GM21526 (cell line): Measurements from ENCODE around the gene PROSER2.

Experiments
- ATAC-seq: cut with Tn5 transposase; IDR thresholded peaks from one replicate; pipeline ENCODE4 v1.9.1; 2021; ENCODE audit warnings: moderate library complexity; ENCODE audit not compliant: unreplicated experiment, low FRiP score

Gene PROSER2

DNA sequence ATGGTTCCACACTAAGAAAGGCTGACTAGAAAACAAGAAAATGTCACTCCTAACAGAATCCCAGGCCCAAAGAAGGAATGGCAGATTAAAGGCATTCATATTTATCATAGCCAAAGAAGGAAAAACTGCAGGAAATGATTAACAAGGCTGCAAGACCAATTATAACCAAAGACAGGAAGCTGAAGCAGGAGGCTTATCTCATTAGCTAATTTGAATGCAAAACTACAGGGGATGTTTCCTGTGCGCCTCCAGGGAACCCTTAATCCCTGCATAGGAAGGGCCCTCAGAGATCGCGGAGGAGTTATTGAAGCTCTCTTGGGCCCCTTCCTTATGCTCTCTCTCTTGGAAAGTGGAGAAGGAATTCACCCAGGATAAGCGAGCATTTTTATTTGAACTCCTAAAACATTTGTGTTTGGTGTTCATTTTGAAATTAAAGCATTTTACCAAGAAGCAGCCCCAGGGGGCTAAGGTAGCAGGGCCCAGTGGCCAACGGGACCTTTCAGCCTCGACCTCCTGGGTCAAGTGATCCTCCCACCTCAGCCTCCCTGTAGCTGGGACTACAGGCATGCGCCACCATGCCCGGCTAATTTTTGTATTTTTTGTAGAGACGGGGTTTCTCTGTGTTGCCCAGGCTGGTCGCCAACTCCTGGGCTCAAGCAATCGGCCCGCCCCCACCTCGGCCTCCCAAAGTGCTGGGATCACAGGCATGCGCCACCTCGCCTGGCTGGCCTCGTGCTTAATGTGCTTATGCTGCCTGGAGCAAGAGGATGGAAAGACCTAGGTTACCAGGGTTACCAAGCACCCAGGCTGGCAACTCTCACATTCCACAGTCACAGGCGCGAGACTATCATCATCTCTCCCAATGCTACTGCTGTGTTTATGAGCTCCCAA is 24.1 kb upstream of the PROSER2 start:
- no peak for ATAC-seq

DNA sequence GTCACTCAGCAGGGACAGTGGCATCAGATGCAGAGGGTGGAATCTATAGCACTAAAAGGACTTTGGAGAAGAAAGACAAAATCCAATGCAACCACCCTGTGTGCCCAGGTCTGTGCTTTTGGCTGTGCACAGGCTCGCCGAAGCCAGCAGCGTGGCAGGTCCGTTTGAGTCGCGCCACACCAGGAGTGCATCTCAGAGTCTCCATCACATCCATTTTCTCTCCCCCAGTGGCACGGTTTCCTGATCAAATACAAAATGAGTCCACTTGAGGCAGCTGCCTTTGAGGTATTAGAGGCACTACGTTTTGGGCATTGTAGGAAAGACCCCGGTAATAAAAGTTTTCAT is 23.4 kb upstream of the PROSER2 start:
- no peak for ATAC-seq

DNA sequence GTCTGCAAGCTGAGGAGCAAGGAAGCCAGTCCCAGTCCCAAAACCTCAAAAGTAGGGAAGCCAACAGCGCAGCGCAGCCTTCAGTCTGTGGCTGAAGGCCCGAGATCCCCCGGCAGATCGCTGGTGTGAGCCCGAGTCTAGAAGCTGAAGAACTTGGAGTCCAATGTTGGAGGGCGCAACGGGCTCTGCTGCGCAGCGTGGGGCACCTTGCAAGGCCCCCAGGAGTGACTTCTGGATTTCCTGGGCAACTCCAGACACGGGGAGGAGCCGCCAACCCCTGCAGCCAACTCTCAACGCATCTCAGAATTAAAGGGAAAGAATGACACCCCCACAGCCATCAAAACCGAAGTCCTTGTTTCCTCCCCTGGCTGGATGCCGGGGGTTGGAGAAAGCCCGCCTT is 18.8 kb upstream of the PROSER2 start:
- ATAC-seq, result no peak

DNA sequence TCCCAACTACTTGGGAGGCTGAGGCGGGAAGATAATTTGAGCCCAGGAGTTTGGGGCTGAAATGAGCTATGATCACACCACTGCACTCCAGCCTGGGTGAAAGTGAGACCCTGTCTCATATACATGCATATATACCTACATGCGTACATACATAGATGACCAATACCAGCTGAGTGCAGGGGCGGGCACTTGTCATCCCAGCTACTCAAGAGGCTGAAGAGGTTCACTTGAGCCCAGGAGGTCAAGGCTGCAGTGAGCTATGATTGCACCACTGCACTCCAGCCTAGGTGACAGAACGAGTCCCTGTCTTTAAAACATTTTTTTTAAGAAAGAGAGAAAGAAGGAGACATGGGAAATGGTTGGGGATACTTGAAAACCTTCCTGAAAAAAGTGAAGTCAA is 17.4 kb upstream of the PROSER2 start:
- ATAC-seq, result no peak

DNA sequence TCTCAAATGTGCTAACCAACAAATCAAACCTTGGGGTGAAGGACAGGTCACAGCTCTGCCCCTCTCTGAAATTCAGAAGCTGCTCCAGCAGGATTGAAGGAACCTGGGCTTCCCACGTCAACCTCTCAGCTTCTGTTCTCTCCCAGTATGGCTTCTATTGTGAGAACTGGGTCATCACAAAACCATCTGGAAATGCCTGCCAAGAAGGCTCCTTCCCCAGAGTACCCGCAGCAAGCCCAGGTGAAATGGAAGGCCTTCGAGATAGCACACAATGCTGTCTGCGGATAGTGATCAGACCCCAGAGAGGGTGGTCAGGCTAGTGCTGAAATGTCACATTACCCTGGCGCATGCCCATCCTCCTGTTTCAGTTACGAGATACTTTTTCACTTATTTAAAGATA is 16.4 kb upstream of the PROSER2 start:
- ATAC-seq, result no peak

DNA sequence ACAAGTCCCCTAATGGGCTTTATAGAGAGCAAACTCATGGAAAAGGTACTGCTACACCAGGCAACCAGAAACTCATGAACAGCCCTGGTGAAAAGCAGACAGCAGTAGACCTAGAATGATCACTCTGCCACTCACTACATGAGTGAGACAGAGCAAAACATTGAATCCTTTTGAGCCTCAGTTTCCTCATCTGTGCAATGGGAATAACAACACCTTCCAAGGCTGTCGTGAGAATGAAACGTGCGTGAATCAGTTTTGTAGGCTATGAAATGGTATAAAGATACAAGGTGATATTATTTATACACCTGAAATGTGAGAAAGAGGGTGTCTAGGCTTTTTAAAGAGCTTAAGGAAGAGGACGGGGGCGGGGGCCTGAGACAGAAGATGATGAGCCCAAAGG is 14.3 kb upstream of the PROSER2 start:
- no peak for ATAC-seq

DNA sequence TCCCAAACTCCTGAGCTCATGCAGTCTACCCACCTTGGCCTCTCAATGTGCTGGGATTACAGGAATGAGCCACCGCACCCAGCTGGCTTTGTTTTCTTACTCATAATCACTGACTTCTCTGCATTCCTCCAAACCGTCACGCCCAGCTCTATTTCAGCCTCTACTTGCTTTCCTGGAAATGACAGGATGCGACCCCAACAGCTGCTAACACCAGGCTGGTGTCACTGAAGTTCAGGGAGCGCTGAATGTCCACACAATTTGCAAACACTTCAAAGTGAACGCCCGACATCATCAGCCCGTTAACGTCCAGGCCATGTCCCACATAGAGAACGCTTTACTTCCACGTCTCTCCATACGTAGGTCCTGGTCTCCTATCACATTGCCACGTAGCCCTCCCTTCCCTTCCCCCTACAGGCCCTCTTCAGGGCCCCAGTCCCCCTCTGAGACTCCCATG is 12.8 kb upstream of the PROSER2 start:
- no peak for ATAC-seq

DNA sequence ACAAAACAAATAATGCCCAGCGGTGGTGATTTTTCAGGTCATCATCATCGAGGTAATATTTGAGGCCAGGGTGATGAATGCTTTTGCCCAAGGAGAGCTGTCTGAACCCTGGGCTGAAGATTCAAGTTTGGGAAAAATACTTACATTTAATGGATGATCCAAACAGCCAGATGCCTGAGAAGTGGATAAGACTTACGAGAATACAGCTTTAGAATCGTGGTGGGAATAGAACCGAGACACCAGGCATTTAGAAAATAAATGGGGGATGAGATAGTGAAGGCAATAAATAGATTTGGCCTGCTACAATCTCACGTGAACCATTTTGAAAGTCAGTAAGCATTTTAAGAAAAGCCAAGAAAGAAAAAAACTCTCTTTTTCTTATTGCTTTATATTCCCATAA is 12.2 kb upstream of the PROSER2 start:
- no peak for ATAC-seq

DNA sequence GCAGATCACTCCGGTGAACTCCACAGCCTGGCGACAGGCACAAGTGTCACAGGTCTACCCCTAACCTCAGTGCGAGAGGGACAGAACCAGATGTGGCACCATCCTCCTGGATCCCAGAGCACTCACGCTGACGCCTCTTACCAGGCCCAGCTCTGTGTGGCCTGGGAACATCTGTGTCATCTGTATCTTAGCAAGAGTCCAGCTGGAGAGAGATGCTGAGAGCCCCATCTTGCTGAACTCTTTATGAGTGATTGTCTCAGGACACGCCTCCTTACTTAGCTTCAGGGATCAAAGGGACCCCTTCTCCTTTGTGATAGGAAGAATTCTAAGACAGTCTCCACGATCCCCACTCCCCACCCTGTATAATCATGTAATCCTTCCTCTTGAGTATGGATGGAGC is 10.0 kb upstream of the PROSER2 start:
- ATAC-seq, result no peak

DNA sequence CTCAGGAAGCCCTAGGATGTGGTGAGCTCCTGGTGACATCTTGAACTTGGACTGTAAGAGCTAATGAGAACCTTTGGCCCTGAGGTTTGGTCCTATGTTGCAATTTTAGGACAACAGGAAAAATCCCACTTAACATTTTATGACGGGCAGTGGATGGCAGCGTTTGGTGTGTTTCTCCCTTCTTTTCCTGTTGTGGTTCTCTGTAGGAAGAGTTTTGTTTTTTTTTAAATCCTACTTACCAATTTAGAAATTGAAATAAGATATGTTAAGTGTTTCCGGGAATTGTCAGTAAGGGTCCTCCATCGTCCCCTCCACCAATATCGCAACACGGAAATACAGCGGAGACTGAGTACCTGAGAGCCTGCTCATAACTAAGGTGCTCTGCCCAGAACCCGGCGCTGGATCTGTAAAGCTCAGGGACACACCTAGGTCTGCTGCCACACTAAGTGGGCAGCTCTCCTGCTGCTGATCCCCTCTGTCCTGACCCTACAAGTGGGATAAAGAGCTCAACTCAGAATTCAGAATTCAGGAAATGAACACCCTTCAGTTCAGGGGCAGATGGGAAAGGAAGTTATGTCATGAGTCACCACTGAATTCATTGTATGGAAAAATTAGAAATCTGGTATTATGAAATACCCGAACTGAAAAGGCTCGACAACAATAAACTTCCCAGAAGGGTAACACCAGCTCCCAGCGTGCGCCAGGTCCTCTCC is 9.1 kb upstream of the PROSER2 start:
- ATAC-seq, result no peak

DNA sequence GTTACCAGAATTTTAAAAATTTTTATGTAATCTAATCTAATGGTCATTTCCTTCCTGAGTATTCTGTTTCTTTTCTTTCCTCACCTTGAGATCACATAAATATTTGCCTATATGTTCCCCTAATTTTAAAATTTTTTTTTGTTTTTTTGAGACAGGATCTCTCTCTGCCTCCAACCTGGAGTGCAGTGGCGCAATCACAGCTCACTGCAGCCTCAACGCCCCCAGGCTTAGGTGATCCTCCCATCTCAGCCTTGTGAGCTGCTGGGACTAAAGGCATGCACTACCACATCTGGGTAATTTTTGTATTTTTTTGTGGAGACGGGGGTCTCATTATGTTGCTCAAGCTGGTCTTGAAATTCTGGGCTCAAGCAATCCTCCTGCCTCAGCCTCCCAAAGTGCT is 4.1 kb upstream of the PROSER2 start:
- no peak for ATAC-seq

DNA sequence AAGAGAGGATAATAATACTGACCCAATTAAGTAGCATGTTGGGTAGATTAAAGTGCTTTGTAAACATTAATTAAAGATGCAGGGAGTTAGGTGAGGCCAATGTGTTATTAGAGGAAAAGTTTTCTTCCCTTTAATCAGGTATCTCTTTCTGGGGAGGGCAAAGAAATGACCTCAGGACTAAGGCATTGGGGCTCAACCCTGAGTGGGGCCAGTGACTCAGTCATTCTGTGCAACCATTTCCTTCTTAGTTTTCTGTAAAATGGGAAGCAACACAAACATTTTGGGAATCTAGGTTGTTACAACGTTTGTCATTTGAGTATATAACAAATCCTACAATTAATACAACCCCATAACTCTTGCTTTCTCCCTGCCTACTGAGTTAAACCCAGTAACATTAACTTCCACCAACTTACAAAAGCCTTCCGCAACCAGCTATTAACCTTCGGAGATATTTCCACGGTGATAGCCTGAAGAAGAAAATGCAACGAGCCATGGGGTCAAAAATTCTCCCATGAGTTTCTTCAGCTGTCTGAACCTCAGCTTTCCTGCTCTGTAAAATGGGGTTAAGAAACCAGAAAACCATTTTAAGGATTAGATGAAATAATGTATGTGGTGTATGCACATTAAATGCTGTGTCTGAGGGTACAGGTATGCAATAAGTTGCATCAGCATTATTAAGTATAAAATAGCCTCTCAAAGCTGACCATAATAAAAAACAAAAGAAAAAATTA is 965 bp upstream of the PROSER2 start:
- no peak for ATAC-seq

DNA sequence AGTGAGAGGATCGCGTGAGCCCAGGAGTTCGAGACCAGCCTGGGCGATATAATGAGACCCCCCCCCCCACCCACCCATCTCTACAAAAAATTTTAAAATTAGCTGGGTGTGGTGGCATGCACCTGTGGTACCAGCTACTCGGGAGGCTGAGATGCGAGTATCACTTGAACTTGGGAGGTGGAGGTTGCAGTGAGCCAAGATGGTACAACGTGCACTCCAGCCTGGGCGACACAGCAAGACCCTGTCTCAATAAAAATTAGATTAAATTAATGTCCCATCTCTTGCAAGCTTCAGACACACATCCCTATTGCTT is 391 bp upstream of the PROSER2 start:
- ATAC-seq, result no peak

DNA sequence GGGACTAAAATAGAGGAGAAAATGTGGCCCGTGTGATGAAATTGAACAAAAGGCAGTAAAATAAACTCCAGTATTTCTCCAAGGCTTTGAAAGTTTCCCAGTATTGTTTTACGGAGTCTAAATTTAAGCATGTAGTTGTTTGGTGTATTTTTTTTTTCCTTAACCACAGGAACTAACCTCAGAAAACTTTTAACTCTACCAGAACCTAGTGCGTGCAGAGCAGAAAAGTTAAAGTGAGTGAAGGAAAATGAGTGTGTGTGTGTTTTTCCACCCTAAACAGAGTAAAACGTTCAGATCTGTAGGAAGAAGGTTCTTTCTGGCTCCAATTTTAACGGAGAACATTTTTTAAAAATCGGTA is 812 bp downstream of the PROSER2 start:
- ATAC-seq, result no peak

DNA sequence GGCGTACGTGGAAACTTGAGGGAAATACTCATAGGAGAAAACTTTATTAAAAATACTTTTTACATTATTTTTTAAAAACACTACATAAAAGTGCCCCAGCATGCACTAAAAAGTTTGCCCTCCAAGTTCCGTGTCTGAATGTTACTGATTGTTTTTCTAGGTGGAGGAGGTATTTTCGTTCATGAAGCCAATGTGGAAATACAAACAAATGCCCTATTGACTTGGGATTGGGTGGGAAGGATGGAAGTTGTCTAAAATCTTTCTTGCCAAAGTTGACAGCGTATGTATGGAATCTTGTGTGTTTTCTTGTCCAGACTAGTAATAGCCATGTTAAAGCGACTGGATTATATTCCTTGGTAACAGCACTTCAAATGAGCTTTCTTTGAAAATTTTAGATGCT is 1.2 kb downstream of the PROSER2 start:
- ATAC-seq, result no peak

DNA sequence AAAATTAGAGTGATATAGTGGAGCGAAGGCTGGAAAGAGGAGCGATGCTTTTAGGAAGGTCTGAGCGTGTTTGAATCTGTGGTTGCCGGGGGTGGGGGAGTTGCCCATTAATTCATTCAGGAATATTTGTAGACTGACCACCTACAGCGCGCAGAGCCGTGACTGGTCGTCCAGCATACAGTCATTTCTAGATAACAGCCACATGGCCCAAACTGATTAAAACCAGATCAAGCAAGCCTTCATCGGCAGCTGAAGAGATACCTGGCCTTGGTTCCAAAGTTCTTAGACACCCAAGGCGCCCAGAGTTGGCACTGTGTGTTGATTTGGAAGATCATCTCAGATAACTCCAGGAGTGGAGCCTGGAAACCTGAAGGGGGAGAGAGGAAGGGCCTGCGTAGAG is 1.7 kb downstream of the PROSER2 start:
- ATAC-seq, result no peak

DNA sequence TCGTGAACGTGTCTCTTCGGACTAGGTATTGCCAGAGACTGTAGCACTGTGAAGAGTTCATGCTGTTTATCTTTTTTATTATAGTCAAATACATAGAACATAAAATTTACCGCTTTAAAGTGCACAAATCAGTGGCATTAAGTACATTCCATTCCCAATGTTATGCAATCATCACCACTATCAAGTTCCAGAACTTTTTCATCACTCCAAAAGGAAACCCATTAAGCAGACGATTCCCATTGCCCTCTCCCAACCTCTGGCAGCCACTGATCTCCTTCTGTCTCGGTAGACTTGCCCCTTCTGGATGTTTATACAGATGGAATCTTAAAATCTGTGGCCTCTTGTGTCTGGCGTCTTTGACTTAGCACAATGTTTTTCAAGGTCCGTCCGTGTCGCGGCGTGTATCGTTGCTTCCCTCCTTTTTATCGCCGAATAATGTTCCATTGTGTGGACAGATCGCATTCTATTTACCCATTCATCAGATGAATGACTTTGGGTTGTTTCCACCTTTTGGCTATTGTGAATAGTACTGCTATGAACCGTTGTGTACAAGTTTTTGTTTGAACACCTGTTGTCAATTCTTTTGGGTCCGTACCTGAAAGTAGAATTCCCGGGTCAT is 2.7 kb downstream of the PROSER2 start:
- ATAC-seq, result no peak

DNA sequence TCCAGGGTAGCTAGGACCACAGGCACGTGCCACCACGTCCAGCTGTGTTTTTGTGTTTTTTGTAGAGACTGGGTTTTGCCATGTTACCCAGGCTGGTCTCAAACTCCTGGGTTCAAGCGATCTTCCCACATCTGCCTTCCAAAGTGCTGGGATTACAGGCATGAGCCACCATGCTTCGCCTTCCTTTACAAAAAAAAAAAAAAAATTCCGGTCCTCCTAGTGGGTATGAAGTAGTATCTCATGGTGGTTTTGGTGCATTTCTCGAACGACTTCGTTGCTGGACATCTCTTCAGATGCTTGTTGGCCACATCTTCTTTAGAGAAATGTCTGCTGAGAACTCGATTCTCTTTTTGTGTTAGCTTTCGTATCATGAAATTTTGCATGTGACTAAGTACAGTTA is 3.9 kb downstream of the PROSER2 start:
- ATAC-seq, result no peak

DNA sequence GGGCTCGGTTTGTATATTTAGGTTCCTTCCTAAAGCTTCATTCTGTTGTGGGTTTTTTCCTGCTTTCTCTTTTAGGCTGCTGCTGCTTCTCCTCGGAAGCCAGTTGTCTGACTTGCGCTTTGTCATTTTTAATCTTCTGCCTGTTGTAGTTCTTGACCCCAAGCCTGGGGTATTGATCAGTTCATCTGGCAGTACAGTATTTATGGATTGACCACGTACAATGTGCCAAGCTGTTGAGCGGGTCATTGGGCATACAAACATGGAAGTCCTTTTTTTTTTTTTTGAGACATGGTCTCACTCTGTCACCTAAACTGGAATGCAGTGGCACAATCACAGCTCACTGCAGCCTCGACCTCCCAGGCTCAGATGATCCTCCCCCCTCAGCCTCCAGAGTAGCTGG is 4.3 kb downstream of the PROSER2 start:
- ATAC-seq, result no peak

DNA sequence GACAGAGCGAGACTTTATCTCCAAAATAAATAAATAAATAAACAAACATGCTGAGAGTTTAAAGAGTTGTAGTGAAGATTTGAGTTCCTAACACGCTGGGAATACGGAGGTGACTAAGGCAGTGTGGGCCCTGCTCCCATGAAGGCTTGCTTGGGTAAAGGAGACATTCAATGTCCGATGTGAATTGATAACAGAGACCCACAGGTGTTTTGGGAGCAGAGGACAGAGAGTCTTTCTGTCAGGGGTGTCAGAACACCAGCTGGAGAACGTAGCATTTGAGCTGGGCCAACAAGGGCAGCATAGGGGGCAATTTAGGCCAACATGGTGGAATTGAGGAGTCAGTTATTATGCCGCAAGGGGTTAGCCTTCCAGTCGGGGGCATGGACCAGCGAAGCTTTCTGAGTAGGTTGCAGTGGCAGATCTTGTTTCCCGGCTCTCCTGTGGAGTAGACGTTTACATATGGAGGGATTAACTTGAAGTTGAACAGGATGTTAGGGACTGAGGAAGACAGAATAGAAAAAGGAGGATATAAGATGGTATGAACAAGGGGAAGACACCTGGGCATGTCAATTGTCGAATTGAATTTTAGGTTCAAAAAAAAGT is 5.6 kb downstream of the PROSER2 start:
- no peak for ATAC-seq
